Calu3 (cell line): ENCODE results near the gene NCAM2. TPM values are rescaled to one million over a fixed set of nuclear protein-coding genes. Genes with fewer than 3 reads are reported as not detected.

Experiments
- BruUV-seq: library from RNA; stranded (reverse); fragments of 400-500 nt; replicated peaks from 2 replicates; lab custom pipeline; 2021; lab: Mats Ljungman, UMichigan
- CTCF ChIA-PET: fragments of 300-600 bp; sonication (Branson Sonifier 250); formaldehyde crosslinking; loops from one replicate; lab custom pipeline; 2022; ENCODE audit warnings: antibody characterized with exemption; lab: Charles Lee
- DNase-seq: peaks from one replicate; pipeline ENCODE4 v3.0.0; 2022
- H3K27ac Mint-ChIP-seq: one replicate; pipeline ENCODE4 v1.8.0; 2022; ENCODE audit warnings: mixed read lengths; ENCODE audit not compliant: unreplicated experiment
- H3K27me3 Mint-ChIP-seq: one replicate; pipeline ENCODE4 v1.8.0; 2022; ENCODE audit warnings: mixed read lengths; ENCODE audit not compliant: unreplicated experiment
- H3K36me3 Mint-ChIP-seq: one replicate; pipeline ENCODE4 v1.8.0; 2022; ENCODE audit warnings: mild to moderate bottlenecking, moderate library complexity, mixed read lengths; ENCODE audit not compliant: insufficient read depth, unreplicated experiment
- H3K4me1 Mint-ChIP-seq: one replicate; pipeline ENCODE4 v1.8.0; 2022; ENCODE audit warnings: mild to moderate bottlenecking, low read depth, mixed read lengths; ENCODE audit not compliant: unreplicated experiment
- H3K4me3 Mint-ChIP-seq: one replicate; pipeline ENCODE4 v1.8.0; 2022; ENCODE audit warnings: mild to moderate bottlenecking, low read depth, moderate library complexity, mixed read lengths; ENCODE audit not compliant: unreplicated experiment
- H3K9me3 Mint-ChIP-seq: one replicate; pipeline ENCODE4 v1.8.0; 2022; ENCODE audit warnings: low read depth, mixed read lengths; ENCODE audit not compliant: unreplicated experiment
- CTCF ChIP-seq: fragments of 200-600 bp; IDR thresholded peaks from one replicate; pipeline ENCODE4 v1.8.0; 2022; ENCODE audit warnings: antibody characterized with exemption; ENCODE audit not compliant: unreplicated experiment
- intact Hi-C: fragments of 100-400 bp; cut with micrococcal nuclease; formaldehyde crosslinking; loops from one replicate; pipeline ENCODE4 v1.10.0; 2022; ENCODE audit not compliant: unreplicated experiment
- total RNA-seq: library from RNA; stranded (reverse); gene quantifications from 2 replicates; pipeline ENCODE4 v1.2.3, GENCODE V29; 2022

NCAM2 gene
- total RNA-seq, 1 experiment from 2014 or later, result not detected

- Mint-ChIP-seq H3K9me3 (no peaks in the 10 kb centered on the region), H3K4me3 (no peak overlapping the region), H3K27ac (no peak overlapping the region), H3K27me3 (no peaks in the 10 kb centered on the region), H3K36me3 (no peaks in the 10 kb centered on the region), H3K4me1 (no peaks in the 10 kb centered on the region)
- CTCF ChIA-PET, result no interaction called here
- no TSS peak for BruUV-seq
- no peak for TF ChIP-seq CTCF
- DNase-seq, result no peak
- intact Hi-C loops, result no loop called here
These were observed 207.4 kb downstream of the NCAM2 start for GRCh38 chr21:21205604-21206003.

GRCh38 chr21:21210552-21210951 is 212.3 kb downstream of the NCAM2 start:
- BruUV-seq, result no TSS peak
- no peaks in the 10 kb centered on the region for H3K27me3 Mint-ChIP-seq
- CTCF ChIA-PET, result no interaction called here
- no peak overlapping the region for H3K27ac Mint-ChIP-seq
- no peak overlapping the region for H3K4me3 Mint-ChIP-seq
- no peak for TF ChIP-seq CTCF
- intact Hi-C loops, result no loop called here
- H3K4me1 Mint-ChIP-seq, result no peaks in the 10 kb centered on the region
- H3K9me3 Mint-ChIP-seq, result peaks cover 4% of the 10 kb centered on the region
- DNase-seq, result no peak
- H3K36me3 Mint-ChIP-seq, result no peaks in the 10 kb centered on the region

- Mint-ChIP-seq H3K27me3 (no peaks in the 10 kb centered on the region), H3K36me3 (no peaks in the 10 kb centered on the region), H3K9me3 (peaks cover 4% of the 10 kb centered on the region), H3K4me3 (no peak overlapping the region), H3K4me1 (no peaks in the 10 kb centered on the region), H3K27ac (no peak overlapping the region)
- no peak for TF ChIP-seq CTCF
- CTCF ChIA-PET, result no interaction called here
- intact Hi-C loops, result no loop called here
- DNase-seq, result no peak
- BruUV-seq, result no TSS peak
These were observed 215.1 kb downstream of the NCAM2 start for GRCh38 chr21:21213297-21213696.

GRCh38 chr21:21216047-21216446 is 217.8 kb downstream of the NCAM2 start:
- TF ChIP-seq CTCF, result no peak
- no peak for DNase-seq
- H3K9me3 Mint-ChIP-seq, result peaks cover 6% of the 10 kb centered on the region
- H3K36me3 Mint-ChIP-seq, result no peaks in the 10 kb centered on the region
- no TSS peak for BruUV-seq
- H3K27ac Mint-ChIP-seq, result no peak overlapping the region
- intact Hi-C loops, result no loop called here
- H3K27me3 Mint-ChIP-seq, result no peaks in the 10 kb centered on the region
- CTCF ChIA-PET, result no interaction called here
- H3K4me1 Mint-ChIP-seq, result no peaks in the 10 kb centered on the region
- H3K4me3 Mint-ChIP-seq, result no peak overlapping the region

GRCh38 chr21:21226472-21226871 is 228.3 kb downstream of the NCAM2 start:
- TF ChIP-seq CTCF, result no peak
- BruUV-seq, result no TSS peak
- no peaks in the 10 kb centered on the region for H3K27me3 Mint-ChIP-seq
- peaks cover 5% of the 10 kb centered on the region for H3K9me3 Mint-ChIP-seq
- intact Hi-C loops, result no loop called here
- no peaks in the 10 kb centered on the region for H3K4me1 Mint-ChIP-seq
- no peaks in the 10 kb centered on the region for H3K36me3 Mint-ChIP-seq
- CTCF ChIA-PET, result no interaction called here
- DNase-seq, result no peak
- H3K27ac Mint-ChIP-seq, result no peak overlapping the region
- no peak overlapping the region for H3K4me3 Mint-ChIP-seq
